ENCODE data around the gene GABPA.

Gene GABPA

DNA sequence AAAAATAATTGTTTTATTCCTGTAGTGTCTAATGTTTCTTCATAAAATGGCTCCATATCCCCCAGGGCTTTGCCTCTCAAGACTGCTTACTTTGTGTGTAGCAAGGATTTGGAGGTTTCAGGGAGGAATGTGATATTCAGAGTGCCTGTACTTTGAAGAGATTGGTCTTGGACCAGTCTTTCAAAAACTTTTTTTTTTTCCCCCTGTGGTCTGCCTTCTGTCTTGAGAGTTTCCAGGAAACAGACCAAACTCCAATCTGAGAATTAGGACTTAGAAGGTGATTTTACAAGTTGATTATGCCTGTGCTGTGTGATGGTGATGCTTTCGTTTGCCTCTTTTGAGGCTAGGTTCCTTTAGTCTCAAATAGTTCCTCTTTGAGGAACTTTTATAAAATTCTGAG, 25.9 kb downstream of the GABPA start:
- no peak overlapping the region for H3K18ac ChIP-seq (ENCODE audit: low read length)
- H3K4me1 ChIP-seq (ENCODE audit: control insufficient read depth in 2 of 2, insufficient read depth in 1 of 2, low read depth in 1 of 2, low read length in 2 of 2) = no peaks in the 10 kb centered on the region
- H2BK5ac ChIP-seq (ENCODE audit: low read length) = no peak overlapping the region
- H2BK120ac ChIP-seq (ENCODE audit: low read depth, low read length) = no peak overlapping the region
- H4K8ac ChIP-seq (ENCODE audit: low read depth, low read length) = no peak overlapping the region
- peaks cover 12 to 96% of the 10 kb centered on the region in 2 donors for H3K36me3 ChIP-seq (replicated peaks in 1 of 2; ENCODE audit: control insufficient read depth in 2 of 2, insufficient read depth in 2 of 2, low read length in 2 of 2)
- no peak overlapping the region for H2AFZ ChIP-seq (ENCODE audit: low read length)
- H3K4me2 ChIP-seq (ENCODE audit: insufficient read depth, low read length, poor library complexity, severe bottlenecking) = no peak overlapping the region
- no peak overlapping the region for H3K23ac ChIP-seq (ENCODE audit: low read depth, low read length, poor library complexity)
- no peaks in the 10 kb centered on the region for H3K27me3 ChIP-seq (ENCODE audit: control insufficient read depth in 3 of 3, insufficient read depth in 3 of 3, low read depth in 1 of 3, low read length in 3 of 3)
- DNase-seq (ENCODE audit: low spot score) = no peak
- no peak overlapping the region for H2AK5ac ChIP-seq (ENCODE audit: low read depth, low read length)
- no peak overlapping the region for H2BK15ac ChIP-seq (ENCODE audit: low read length)
- no CpG with 5 or more reads among the region's 1 CpG for WGBS, 2 donors (ENCODE audit: extremely low coverage in 2 of 2, insufficient read length in 2 of 2, insufficient replicate concordance in 1 of 2)
- H3K27ac ChIP-seq (replicated peaks; ENCODE audit: low read length) = no peak overlapping the region
- no peak overlapping the region for H3K4me3 ChIP-seq (ENCODE audit: low read length in 2 of 2)
- no peaks in the 10 kb centered on the region for H3K79me1 ChIP-seq (ENCODE audit: low read depth, low read length)
- no peak overlapping the region for H2BK12ac ChIP-seq (ENCODE audit: low read length)
- no peak overlapping the region for H3K9ac ChIP-seq (ENCODE audit: low read depth, low read length, poor library complexity)
- no peak overlapping the region for H3K14ac ChIP-seq (ENCODE audit: low read length)
- no peaks in the 10 kb centered on the region for H3K9me3 ChIP-seq (replicated peaks in 1 of 2; ENCODE audit: control insufficient read depth in 2 of 2, insufficient read depth in 1 of 2, low read depth in 1 of 2, low read length in 2 of 2)
- no peak overlapping the region for H3K4ac ChIP-seq (ENCODE audit: low read length)
- H4K91ac ChIP-seq (ENCODE audit: low read depth, low read length, poor library complexity) = no peak overlapping the region

DNA sequence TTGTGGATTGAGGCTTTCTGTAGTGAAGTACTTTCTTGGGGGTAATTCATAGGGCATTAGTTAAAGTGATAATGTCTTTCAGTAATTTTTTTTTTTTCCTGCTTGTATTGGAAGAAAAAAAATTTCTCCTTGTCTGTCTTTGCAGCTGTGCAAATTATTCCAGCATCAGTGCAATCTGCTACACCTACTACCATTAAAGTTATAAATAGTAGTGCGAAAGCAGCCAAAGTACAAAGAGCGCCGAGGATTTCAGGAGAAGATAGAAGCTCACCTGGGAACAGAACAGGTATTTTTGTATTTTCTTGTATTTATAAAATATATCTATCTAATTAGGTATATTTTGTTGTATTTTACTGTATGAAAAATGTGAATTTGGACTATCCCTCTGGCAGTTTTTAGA, 29.3 kb downstream of the GABPA start:
- H2BK5ac ChIP-seq (ENCODE audit: low read length) = no peak overlapping the region
- no peaks in the 10 kb centered on the region for H3K4me1 ChIP-seq (ENCODE audit: control insufficient read depth in 2 of 2, insufficient read depth in 1 of 2, low read depth in 1 of 2, low read length in 2 of 2)
- H3K4me2 ChIP-seq (ENCODE audit: insufficient read depth, low read length, poor library complexity, severe bottlenecking) = no peak overlapping the region
- H2AK5ac ChIP-seq (ENCODE audit: low read depth, low read length) = no peak overlapping the region
- H3K4me3 ChIP-seq (ENCODE audit: low read length in 2 of 2) = no peak overlapping the region
- H3K27ac ChIP-seq (replicated peaks; ENCODE audit: low read length) = no peak overlapping the region
- no peak for DNase-seq (ENCODE audit: low spot score)
- no peak overlapping the region for H4K8ac ChIP-seq (ENCODE audit: low read depth, low read length)
- no peak overlapping the region for H2BK120ac ChIP-seq (ENCODE audit: low read depth, low read length)
- no peak overlapping the region for H2AFZ ChIP-seq (ENCODE audit: low read length)
- H3K9me3 ChIP-seq (replicated peaks in 1 of 2; ENCODE audit: control insufficient read depth in 2 of 2, insufficient read depth in 1 of 2, low read depth in 1 of 2, low read length in 2 of 2) = no peaks in the 10 kb centered on the region
- H3K18ac ChIP-seq (ENCODE audit: low read length) = no peak overlapping the region
- H4K91ac ChIP-seq (ENCODE audit: low read depth, low read length, poor library complexity) = no peak overlapping the region
- no peak overlapping the region for H3K4ac ChIP-seq (ENCODE audit: low read length)
- no peak overlapping the region for H2BK15ac ChIP-seq (ENCODE audit: low read length)
- no peak overlapping the region for H3K14ac ChIP-seq (ENCODE audit: low read length)
- no peak overlapping the region for H3K23ac ChIP-seq (ENCODE audit: low read depth, low read length, poor library complexity)
- no CpG with 5 or more reads among the region's 3 CpGs for WGBS, 2 donors (ENCODE audit: extremely low coverage in 2 of 2, insufficient read length in 2 of 2, insufficient replicate concordance in 1 of 2)
- no peaks in the 10 kb centered on the region for H3K27me3 ChIP-seq (ENCODE audit: control insufficient read depth in 3 of 3, insufficient read depth in 3 of 3, low read depth in 1 of 3, low read length in 3 of 3)
- H3K36me3 ChIP-seq (replicated peaks in 1 of 2; ENCODE audit: control insufficient read depth in 2 of 2, insufficient read depth in 2 of 2, low read length in 2 of 2) = peaks cover 8 to 86% of the 10 kb centered on the region in 2 donors
- H2BK12ac ChIP-seq (ENCODE audit: low read length) = no peak overlapping the region
- no peak overlapping the region for H3K9ac ChIP-seq (ENCODE audit: low read depth, low read length, poor library complexity)
- H3K79me1 ChIP-seq (ENCODE audit: low read depth, low read length) = no peaks in the 10 kb centered on the region

DNA sequence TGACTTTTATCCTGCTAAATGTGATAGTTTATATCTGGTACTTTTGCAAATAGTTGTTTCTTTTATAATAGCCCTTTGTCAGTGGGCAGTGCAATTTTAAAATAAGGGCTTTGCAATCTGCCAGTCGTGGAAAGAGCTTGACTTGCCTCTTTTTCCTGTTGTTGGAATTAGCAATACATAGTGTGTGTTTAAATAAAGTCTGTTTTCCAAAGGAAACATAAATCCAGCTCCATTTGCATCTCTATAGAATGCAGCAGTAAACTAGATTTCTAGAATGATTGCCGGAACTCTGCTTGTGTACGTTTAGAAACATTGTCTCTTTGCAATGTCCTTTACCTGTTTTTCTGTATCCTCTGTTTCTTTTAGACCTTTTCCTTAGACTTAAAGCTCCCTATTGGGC, 33.1 kb downstream of the GABPA start:
- H3K4me1 ChIP-seq (ENCODE audit: control insufficient read depth in 2 of 2, insufficient read depth in 1 of 2, low read depth in 1 of 2, low read length in 2 of 2) = no peaks in the 10 kb centered on the region

DNA sequence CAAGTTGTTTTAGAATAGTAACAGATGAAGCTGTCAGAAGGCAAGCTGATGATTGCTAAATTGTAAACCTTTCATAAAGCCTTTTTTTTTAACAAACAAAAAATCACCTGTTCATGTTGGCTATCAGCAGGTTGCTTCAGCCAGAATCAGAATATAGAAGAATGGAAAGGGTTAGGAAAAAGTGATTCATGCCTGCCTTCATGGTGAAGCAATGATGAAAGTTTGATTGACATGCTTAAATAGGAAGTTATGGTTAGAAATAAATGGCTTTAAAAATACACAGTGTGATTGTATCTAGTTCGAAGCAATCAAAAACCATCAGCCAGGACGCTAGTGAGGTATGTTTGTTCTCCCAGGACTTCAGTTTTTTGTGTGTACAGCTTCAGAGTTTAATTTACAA, 37.9 kb downstream of the GABPA start:
- Histone ChIP-seq H3K9me3 (replicated peaks in 1 of 2; ENCODE audit: control insufficient read depth in 2 of 2, insufficient read depth in 1 of 2, low read depth in 1 of 2, low read length in 2 of 2) (no peaks in the 10 kb centered on the region), H3K14ac (ENCODE audit: low read length) (no peak overlapping the region), H3K27ac (replicated peaks; ENCODE audit: low read length) (no peak overlapping the region), H3K23ac (ENCODE audit: low read depth, low read length, poor library complexity) (no peak overlapping the region), H4K91ac (ENCODE audit: low read depth, low read length, poor library complexity) (no peak overlapping the region), H3K79me1 (ENCODE audit: low read depth, low read length) (no peaks in the 10 kb centered on the region), H3K27me3 (ENCODE audit: control insufficient read depth in 3 of 3, insufficient read depth in 3 of 3, low read depth in 1 of 3, low read length in 3 of 3) (no peaks in the 10 kb centered on the region), H2BK120ac (ENCODE audit: low read depth, low read length) (no peak overlapping the region), H3K4me3 (ENCODE audit: low read length in 2 of 2) (no peak overlapping the region), H2BK12ac (ENCODE audit: low read length) (no peak overlapping the region), H3K4ac (ENCODE audit: low read length) (no peak overlapping the region), H3K4me2 (ENCODE audit: insufficient read depth, low read length, poor library complexity, severe bottlenecking) (no peak overlapping the region), H3K18ac (ENCODE audit: low read length) (no peak overlapping the region), H4K8ac (ENCODE audit: low read depth, low read length) (no peak overlapping the region), H2AFZ (ENCODE audit: low read length) (no peak overlapping the region), H3K4me1 (ENCODE audit: control insufficient read depth in 2 of 2, insufficient read depth in 1 of 2, low read depth in 1 of 2, low read length in 2 of 2) (no peaks in the 10 kb centered on the region), H2BK15ac (ENCODE audit: low read length) (no peak overlapping the region), H2BK5ac (ENCODE audit: low read length) (no peak overlapping the region), H2AK5ac (ENCODE audit: low read depth, low read length) (no peak overlapping the region), H3K9ac (ENCODE audit: low read depth, low read length, poor library complexity) (no peak overlapping the region), H3K36me3 (replicated peaks in 1 of 2; ENCODE audit: control insufficient read depth in 2 of 2, insufficient read depth in 2 of 2, low read length in 2 of 2) (peaks cover 0 to 9% of the 10 kb centered on the region in 2 donors)
- no CpG with 5 or more reads among the region's 2 CpGs for WGBS, 2 donors (ENCODE audit: extremely low coverage in 2 of 2, insufficient read length in 2 of 2, insufficient replicate concordance in 1 of 2)
- DNase-seq (ENCODE audit: low spot score) = no peak

More for the DNA sequence above, 33.1 kb downstream of the GABPA start:
- no peak overlapping the region for H4K91ac ChIP-seq (ENCODE audit: low read depth, low read length, poor library complexity)
- no peaks in the 10 kb centered on the region for H3K9me3 ChIP-seq (replicated peaks in 1 of 2; ENCODE audit: control insufficient read depth in 2 of 2, insufficient read depth in 1 of 2, low read depth in 1 of 2, low read length in 2 of 2)
- H3K36me3 ChIP-seq (replicated peaks in 1 of 2; ENCODE audit: control insufficient read depth in 2 of 2, insufficient read depth in 2 of 2, low read length in 2 of 2) = peaks cover 2 to 54% of the 10 kb centered on the region in 2 donors
- no peaks in the 10 kb centered on the region for H3K79me1 ChIP-seq (ENCODE audit: low read depth, low read length)
- no peak overlapping the region for H2AFZ ChIP-seq (ENCODE audit: low read length)
- DNase-seq (ENCODE audit: low spot score) = no peak
- no peak overlapping the region for H2BK120ac ChIP-seq (ENCODE audit: low read depth, low read length)
- H2AK5ac ChIP-seq (ENCODE audit: low read depth, low read length) = no peak overlapping the region
- H3K4me3 ChIP-seq (ENCODE audit: low read length in 2 of 2) = no peak overlapping the region
- no peak overlapping the region for H3K23ac ChIP-seq (ENCODE audit: low read depth, low read length, poor library complexity)
- no peak overlapping the region for H4K8ac ChIP-seq (ENCODE audit: low read depth, low read length)
- H2BK5ac ChIP-seq (ENCODE audit: low read length) = no peak overlapping the region
- H3K9ac ChIP-seq (ENCODE audit: low read depth, low read length, poor library complexity) = no peak overlapping the region
- no CpG with 5 or more reads among the region's 3 CpGs for WGBS, 2 donors (ENCODE audit: extremely low coverage in 2 of 2, insufficient read length in 2 of 2, insufficient replicate concordance in 1 of 2)
- H3K4ac ChIP-seq (ENCODE audit: low read length) = no peak overlapping the region
- H2BK12ac ChIP-seq (ENCODE audit: low read length) = no peak overlapping the region
- no peak overlapping the region for H3K4me2 ChIP-seq (ENCODE audit: insufficient read depth, low read length, poor library complexity, severe bottlenecking)
- H2BK15ac ChIP-seq (ENCODE audit: low read length) = no peak overlapping the region
- no peak overlapping the region for H3K14ac ChIP-seq (ENCODE audit: low read length)
- H3K18ac ChIP-seq (ENCODE audit: low read length) = no peak overlapping the region
- H3K27ac ChIP-seq (replicated peaks; ENCODE audit: low read length) = no peak overlapping the region
- no peaks in the 10 kb centered on the region for H3K27me3 ChIP-seq (ENCODE audit: control insufficient read depth in 3 of 3, insufficient read depth in 3 of 3, low read depth in 1 of 3, low read length in 3 of 3)

All from neuronal stem cell (in vitro differentiated cells).